Fibroblast of lung (primary cell): ENCODE results near the gene RPS6KA2.

Source experiments
- EZH2 ChIP-seq: IDR thresholded peaks from 2 replicates; pipeline ENCODE4 v1.5.1; 2012; ENCODE audit warnings: low read length, control low read depth, mild to moderate bottlenecking; ENCODE audit errors: missing control alignments
- TF ChIP-seq, protein P1 (sequence below), 2 donors: IDR thresholded peaks in 1 of 2; conservative IDR thresholded peaks in 1 of 2; 1 replicate in 1 of 2; 2 replicates in 1 of 2; pipeline ENCODE4 v1.5.1; 2011 to 2012; ENCODE audit warnings: low read length in 2 of 2, control low read depth in 1 of 2, inconsistent platforms in 1 of 2, low read depth in 1 of 2, mild to moderate bottlenecking in 1 of 2

DNA sequence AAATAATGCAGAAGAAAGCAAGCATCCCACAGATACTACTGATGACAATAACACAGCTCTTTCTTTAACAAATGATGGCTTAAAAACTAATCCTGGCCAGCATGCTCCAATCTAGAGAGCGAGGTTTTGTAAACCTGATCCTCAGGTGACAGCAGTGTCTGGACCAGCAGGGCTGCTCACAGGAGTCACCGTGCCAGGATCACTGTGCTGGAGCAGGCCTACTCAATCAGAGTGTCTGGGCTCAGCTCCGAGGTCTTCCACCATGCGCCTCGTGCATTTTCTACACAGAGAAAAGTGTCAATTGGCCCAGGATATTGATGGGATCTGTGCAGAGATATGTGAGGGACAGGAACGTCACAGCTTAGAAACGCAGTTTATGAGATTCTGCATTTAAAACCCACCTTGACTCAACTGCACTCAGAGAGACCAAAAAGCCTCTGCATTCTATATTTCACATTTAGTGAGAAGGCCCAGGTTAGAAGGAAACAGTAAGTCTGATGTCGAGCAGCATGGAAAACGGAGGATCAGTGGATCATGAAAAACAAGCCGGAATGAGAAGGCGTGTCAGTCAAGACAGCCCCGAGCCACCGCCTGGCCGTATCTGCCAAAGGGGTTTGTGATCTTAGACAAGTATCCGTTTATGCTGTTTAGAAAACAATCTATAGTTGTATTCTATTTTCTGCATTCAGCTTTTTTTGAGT is 48.4 kb downstream of the RPS6KA2 start:
- TF ChIP-seq, protein P1, sequence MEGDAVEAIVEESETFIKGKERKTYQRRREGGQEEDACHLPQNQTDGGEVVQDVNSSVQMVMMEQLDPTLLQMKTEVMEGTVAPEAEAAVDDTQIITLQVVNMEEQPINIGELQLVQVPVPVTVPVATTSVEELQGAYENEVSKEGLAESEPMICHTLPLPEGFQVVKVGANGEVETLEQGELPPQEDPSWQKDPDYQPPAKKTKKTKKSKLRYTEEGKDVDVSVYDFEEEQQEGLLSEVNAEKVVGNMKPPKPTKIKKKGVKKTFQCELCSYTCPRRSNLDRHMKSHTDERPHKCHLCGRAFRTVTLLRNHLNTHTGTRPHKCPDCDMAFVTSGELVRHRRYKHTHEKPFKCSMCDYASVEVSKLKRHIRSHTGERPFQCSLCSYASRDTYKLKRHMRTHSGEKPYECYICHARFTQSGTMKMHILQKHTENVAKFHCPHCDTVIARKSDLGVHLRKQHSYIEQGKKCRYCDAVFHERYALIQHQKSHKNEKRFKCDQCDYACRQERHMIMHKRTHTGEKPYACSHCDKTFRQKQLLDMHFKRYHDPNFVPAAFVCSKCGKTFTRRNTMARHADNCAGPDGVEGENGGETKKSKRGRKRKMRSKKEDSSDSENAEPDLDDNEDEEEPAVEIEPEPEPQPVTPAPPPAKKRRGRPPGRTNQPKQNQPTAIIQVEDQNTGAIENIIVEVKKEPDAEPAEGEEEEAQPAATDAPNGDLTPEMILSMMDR (conservative IDR thresholded peaks at IDR 0.05 in 1 of 2, IDR thresholded peaks at IDR 0.05 in 1 of 2; ENCODE audit: low read depth in 1 of 2, low read length in 2 of 2) = no peak
- TF ChIP-seq EZH2 = no peak
